HEK293 (cell line): ENCODE data around the gene B4GALNT4.

Experiments
- CTCF ChIA-PET: fragments of 350-600 bp; formaldehyde crosslinking; extraction: SDS; loops from one replicate; lab custom pipeline; 2021; ENCODE audit warnings: antibody characterized with exemption; lab: Yijun Ruan, JAX
- POLR2A ChIA-PET: fragments of 300-600 bp; formaldehyde crosslinking; extraction: SDS; loops from one replicate; lab custom pipeline; 2020; ENCODE audit warnings: antibody characterized with exemption, inconsistent platforms; lab: Yijun Ruan, JAX
- H3K27ac ChIP-seq: fragments of 200-500 bp; sonication (Bioruptor generic); 2 replicates; pipeline ENCODE4 v1.5.1; 2014; ENCODE audit warnings: low read depth, low read length, control low read depth, inconsistent platforms; ENCODE audit errors: extremely low read depth
- H3K36me3 ChIP-seq, 2 experiments: fragments of 200-500 bp in 1 of 2; sonication (Bioruptor generic) in 1 of 2; 1 replicate in 1 of 2; 2 replicates in 1 of 2; pipeline ENCODE4 v1.5.1; 2014 to 2017; ENCODE audit warnings: inconsistent platforms in 2 of 2, low read length in 2 of 2; ENCODE audit not compliant: control insufficient read depth in 2 of 2, insufficient read depth in 1 of 2
- H3K4me1 ChIP-seq: fragments of 200-500 bp; sonication (Bioruptor generic); 2 replicates; pipeline ENCODE4 v1.5.1; 2014; ENCODE audit warnings: mild to moderate bottlenecking, low read length, inconsistent platforms; ENCODE audit not compliant: control insufficient read depth, insufficient read depth
- H3K4me3 ChIP-seq: 2 replicates; pipeline ENCODE4 v1.5.1; 2011; ENCODE audit warnings: low read depth, mild to moderate bottlenecking, control low read depth, low read length, moderate library complexity
- H3K9me3 ChIP-seq: fragments of 200-500 bp; sonication (Bioruptor generic); 2 replicates; pipeline ENCODE4 v1.5.1; 2014; ENCODE audit warnings: low read depth, low read length, inconsistent platforms; ENCODE audit not compliant: control insufficient read depth, insufficient read depth
- GLIS1 ChIP-seq: fragments of 450-650 bp; formaldehyde crosslinking; IDR thresholded peaks from 2 replicates; pipeline ENCODE4 v1.5.1; 2016; ENCODE audit warnings: missing biosample characterization, missing genetic modification characterization
- GLIS2 ChIP-seq: fragments of 450-650 bp; formaldehyde crosslinking; IDR thresholded peaks from 2 replicates; pipeline ENCODE4 v1.5.1; 2016; ENCODE audit warnings: missing biosample characterization, missing genetic modification characterization
- KLF1 ChIP-seq: fragments of 450-650 bp; formaldehyde crosslinking; IDR thresholded peaks from 2 replicates; pipeline ENCODE4 v1.5.1; 2016; ENCODE audit warnings: missing biosample characterization, missing genetic modification characterization
- KLF10 ChIP-seq: fragments of 450-650 bp; IDR thresholded peaks from 2 replicates; pipeline ENCODE4 v1.5.1; 2018; ENCODE audit warnings: missing biosample characterization, mild to moderate bottlenecking, missing genetic modification characterization
- KLF16 ChIP-seq: fragments of 450-650 bp; formaldehyde crosslinking; IDR thresholded peaks from 2 replicates; pipeline ENCODE4 v1.5.1; 2017; ENCODE audit warnings: missing biosample characterization, missing genetic modification characterization
- PATZ1 ChIP-seq: fragments of 450-650 bp; formaldehyde crosslinking; IDR thresholded peaks from 2 replicates; pipeline ENCODE4 v1.5.1; 2016; ENCODE audit warnings: missing biosample characterization, missing genetic modification characterization
- SCRT2 ChIP-seq: fragments of 450-650 bp; formaldehyde crosslinking; IDR thresholded peaks from 2 replicates; pipeline ENCODE4 v1.5.1; 2016; ENCODE audit warnings: missing biosample characterization, missing genetic modification characterization
- ZBTB49 ChIP-seq: fragments of 450-650 bp; formaldehyde crosslinking; IDR thresholded peaks from 2 replicates; pipeline ENCODE4 v1.5.1; 2016; ENCODE audit warnings: missing biosample characterization, missing genetic modification characterization, low read depth
- ZFP37 ChIP-seq: fragments of 450-650 bp; formaldehyde crosslinking; IDR thresholded peaks from 2 replicates; pipeline ENCODE4 v1.5.1; 2016; ENCODE audit warnings: missing biosample characterization, missing genetic modification characterization
- ZIC2 ChIP-seq: fragments of 450-650 bp; formaldehyde crosslinking; IDR thresholded peaks from 2 replicates; pipeline ENCODE4 v1.5.1; 2016; ENCODE audit warnings: missing biosample characterization, missing genetic modification characterization
- ZNF133 ChIP-seq: fragments of 450-650 bp; formaldehyde crosslinking; IDR thresholded peaks from 2 replicates; pipeline ENCODE4 v1.5.1; 2016; ENCODE audit warnings: missing biosample characterization, missing genetic modification characterization
- ZNF202 ChIP-seq: fragments of 450-650 bp; formaldehyde crosslinking; IDR thresholded peaks from 2 replicates; pipeline ENCODE4 v1.5.1; 2016; ENCODE audit warnings: missing biosample characterization, missing genetic modification characterization, borderline replicate concordance
- ZNF280C ChIP-seq: fragments of 450-650 bp; formaldehyde crosslinking; IDR thresholded peaks from 2 replicates; pipeline ENCODE4 v1.5.1; 2016; ENCODE audit warnings: missing biosample characterization, missing genetic modification characterization
- ZNF391 ChIP-seq: fragments of 450-650 bp; formaldehyde crosslinking; IDR thresholded peaks from 2 replicates; pipeline ENCODE4 v1.5.1; 2016; ENCODE audit warnings: low read depth, missing biosample characterization, missing genetic modification characterization, borderline replicate concordance
- ZNF433 ChIP-seq: fragments of 450-650 bp; formaldehyde crosslinking; IDR thresholded peaks from 2 replicates; pipeline ENCODE4 v1.5.1; 2016; ENCODE audit warnings: missing biosample characterization, missing genetic modification characterization, low read depth
- ZNF514 ChIP-seq: fragments of 450-650 bp; formaldehyde crosslinking; IDR thresholded peaks from 2 replicates; pipeline ENCODE4 v1.5.1; 2016; ENCODE audit warnings: missing biosample characterization, missing genetic modification characterization
- ZNF596 ChIP-seq: fragments of 450-650 bp; IDR thresholded peaks from 2 replicates; pipeline ENCODE4 v1.5.0; 2018; ENCODE audit warnings: missing biosample characterization, mild to moderate bottlenecking, missing genetic modification characterization, moderate library complexity
- ZNF600 ChIP-seq: fragments of 450-650 bp; formaldehyde crosslinking; IDR thresholded peaks from 2 replicates; pipeline ENCODE4 v1.5.1; 2016; ENCODE audit warnings: missing biosample characterization, missing genetic modification characterization
- ZNF837 ChIP-seq: fragments of 450-650 bp; formaldehyde crosslinking; IDR thresholded peaks from 2 replicates; pipeline ENCODE4 v1.5.1; 2016; ENCODE audit warnings: missing biosample characterization, missing genetic modification characterization
- ZNF843 ChIP-seq: fragments of 450-650 bp; formaldehyde crosslinking; IDR thresholded peaks from 2 replicates; pipeline ENCODE4 v1.5.1; 2016; ENCODE audit warnings: missing biosample characterization, missing genetic modification characterization
- ZSCAN30 ChIP-seq: fragments of 450-650 bp; IDR thresholded peaks from 2 replicates; pipeline ENCODE4 v1.5.1; 2018; ENCODE audit warnings: missing biosample characterization, mild to moderate bottlenecking, missing genetic modification characterization, moderate library complexity
- ZSCAN4 ChIP-seq: fragments of 450-650 bp; formaldehyde crosslinking; IDR thresholded peaks from 2 replicates; pipeline ENCODE4 v1.5.1; 2017; ENCODE audit warnings: missing biosample characterization, missing genetic modification characterization

Gene B4GALNT4

GRCh38 chr11:404551-405264, 35.4 kb downstream of the B4GALNT4 start (continued):
- TF ChIP-seq ZNF514, result no peak
- TF ChIP-seq ZNF600 (tag by site-specific recombination), result no peak
- TF ChIP-seq ZSCAN30 (tag by site-specific recombination), result no peak
- no peak for TF ChIP-seq PATZ1 (tag by site-specific recombination)

GRCh38 chr11:405323-405953, 36.1 kb downstream of the B4GALNT4 start:
- Histone ChIP-seq H3K36me3 (peaks cover 0 to 18% of the 10 kb centered on the region in 2 experiments; a peak in 1 of 3 replicates), H3K27ac (no peak overlapping the region), H3K4me3 (no peak overlapping the region), H3K4me1 (no peaks in the 10 kb centered on the region), H3K9me3 (no peaks in the 10 kb centered on the region)
- no peak for TF ChIP-seq ZNF133 (tag by site-specific recombination)
- TF ChIP-seq ZNF596 (tag by site-specific recombination), result no peak
- no peak for TF ChIP-seq ZFP37 (tag by site-specific recombination)
- peak; percentile 90 for TF ChIP-seq ZIC2 (tag by site-specific recombination)
- 0 out of 2 replicates have a peak, but pooled peaks have one; percentile 14 for TF ChIP-seq KLF1 (tag by site-specific recombination)
- POLR2A ChIA-PET, result interaction anchor here (0.5 kb wide), 1 partner anchor 41 kb away, joined by 4 read pairs; no protein-coding TSS in a partner anchor
- CTCF ChIA-PET, result interaction anchor here (1.9 to 2.8 kb wide), 2 partner anchors 43 to 155 kb away, joined by 6 to 15 read pairs; no protein-coding TSS in a partner anchor

GRCh38 chr11:405954-406795, 36.9 kb downstream of the B4GALNT4 start:
- CTCF ChIA-PET, result interaction anchor here (1.9 to 2.8 kb wide), 2 partner anchors 42 to 156 kb away, joined by 6 to 15 read pairs; no protein-coding TSS in a partner anchor
- Histone ChIP-seq H3K27ac (no peak overlapping the region), H3K4me3 (peak overlapping the region; percentile 36; the same call in 1 of the 2 replicates)
- TF ChIP-seq ZNF280C (tag by site-specific recombination), result no peak
- TF ChIP-seq KLF10 (tag by site-specific recombination), result no peak
- TF ChIP-seq ZNF837 (tag by site-specific recombination), result no peak
- TF ChIP-seq ZIC2 (tag by site-specific recombination), result peak; percentile 71
- TF ChIP-seq ZBTB49 (tag by site-specific recombination), result no peak
- TF ChIP-seq ZNF433 (tag by site-specific recombination), result no peak
- no peak for TF ChIP-seq KLF16 (tag by site-specific recombination)
- TF ChIP-seq ZNF843 (tag by site-specific recombination), result no peak
- TF ChIP-seq GLIS2 (tag by site-specific recombination), result peak; percentile 33; the same call in 1 of the 2 replicates
- TF ChIP-seq GLIS1 (tag by site-specific recombination), result peak; percentile 27; the same call in 1 of the 2 replicates
- TF ChIP-seq ZNF391, result no peak
- TF ChIP-seq SCRT2 (tag by site-specific recombination), result peak; percentile 42; the same call in 1 of the 2 replicates
- no peak for TF ChIP-seq ZSCAN4
- TF ChIP-seq ZNF202 (tag by site-specific recombination), result no peak

More at GRCh38 chr11:405954-406795, 36.9 kb downstream of the B4GALNT4 start:
- H3K9me3 ChIP-seq, result no peaks in the 10 kb centered on the region
- H3K36me3 ChIP-seq, result peaks cover 0 to 18% of the 10 kb centered on the region in 2 experiments; a peak in 1 of 3 replicates
- H3K4me1 ChIP-seq, result no peaks in the 10 kb centered on the region
- POLR2A ChIA-PET, result interaction anchor here (0.5 to 2.0 kb wide), 5 partner anchors 9 to 51 kb away, joined by 4 to 15 read pairs (median 9); partner anchors contain the start of gene PTDSS2
